WTC11 (cell line): ENCODE results near the gene VWA3B. TPM values are rescaled to one million over a fixed set of nuclear protein-coding genes. Genes with fewer than 3 reads are reported as not detected.

Experiments used
- ATAC-seq: fragments of 200-7000 bp; cut with Tn5 transposase; 2 replicates; pipeline ENCODE4 v1.10.0; 2021; ENCODE audit warnings: mild to moderate bottlenecking, moderate library complexity
- CTCF ChIA-PET: fragments of 300-600 bp; sonication (Branson Sonifier 250); formaldehyde crosslinking; loops from one replicate; lab custom pipeline; 2021; ENCODE audit warnings: antibody characterized with exemption; lab: Charles Lee
- POLR2A ChIA-PET: fragments of 350-600 bp; sonication (Branson Sonifier 250); formaldehyde crosslinking; loops from one replicate; lab custom pipeline; 2021; ENCODE audit warnings: antibody characterized with exemption; lab: Charles Lee
- DNase-seq: peaks from one replicate; pipeline ENCODE4 v3.0.0; 2021; ENCODE audit warnings: low spot score
- H3K27ac Mint-ChIP-seq: 2 replicates; pipeline ENCODE4 v1.8.0; 2021; ENCODE audit warnings: mixed read lengths
- H3K27me3 Mint-ChIP-seq: 2 replicates; pipeline ENCODE4 v1.8.0; 2021; ENCODE audit warnings: low read depth, mild to moderate bottlenecking, moderate library complexity, mixed read lengths
- H3K36me3 Mint-ChIP-seq: 2 replicates; pipeline ENCODE4 v1.8.0; 2021; ENCODE audit warnings: mixed read lengths
- H3K4me1 Mint-ChIP-seq: 2 replicates; pipeline ENCODE4 v1.8.0; 2022; ENCODE audit warnings: mixed read lengths
- H3K4me3 Mint-ChIP-seq: 2 replicates; pipeline ENCODE4 v1.8.0; 2021; ENCODE audit warnings: mild to moderate bottlenecking, moderate library complexity, mixed read lengths
- H3K9me3 Mint-ChIP-seq: 2 replicates; pipeline ENCODE4 v1.8.0; 2021; ENCODE audit warnings: mixed read lengths
- ATF3 ChIP-seq: sonication (generic); formaldehyde crosslinking; conservative IDR thresholded peaks from 2 replicates; pipeline ENCODE4 v1.8.1; 2022; ENCODE audit warnings: mild to moderate bottlenecking, missing genetic modification reagents
- CDX4 ChIP-seq: fragments of 250-450 bp; sonication (Bioruptor Pico); IDR thresholded peaks from 2 replicates; pipeline ENCODE4 v1.9.0; 2021; ENCODE audit warnings: moderate library complexity, mild to moderate bottlenecking, inconsistent platforms, borderline replicate concordance
- CREB1 ChIP-seq: sonication (generic); formaldehyde crosslinking; IDR thresholded peaks from 2 replicates; pipeline ENCODE4 v1.8.0; 2023; ENCODE audit warnings: mild to moderate bottlenecking, missing genetic modification reagents
- E2F5 ChIP-seq: sonication (generic); formaldehyde crosslinking; IDR thresholded peaks from 2 replicates; pipeline ENCODE4 v1.8.1; 2022; ENCODE audit warnings: mild to moderate bottlenecking, moderate library complexity, missing genetic modification reagents
- FOXK1 ChIP-seq: sonication (generic); formaldehyde crosslinking; IDR thresholded peaks from 2 replicates; pipeline ENCODE4 v1.8.0; 2022; ENCODE audit warnings: mild to moderate bottlenecking, moderate library complexity, missing genetic modification reagents
- IRF1 ChIP-seq: sonication (generic); formaldehyde crosslinking; IDR thresholded peaks from 2 replicates; pipeline ENCODE4 v1.8.0; 2023; ENCODE audit warnings: missing genetic modification reagents
- IRF2 ChIP-seq: sonication (generic); formaldehyde crosslinking; IDR thresholded peaks from 2 replicates; pipeline ENCODE4 v1.8.0; 2022; ENCODE audit warnings: low read depth, missing genetic modification reagents, borderline replicate concordance
- NFE2L1 ChIP-seq: sonication (generic); formaldehyde crosslinking; IDR thresholded peaks from 2 replicates; pipeline ENCODE4 v1.8.1; 2023; ENCODE audit warnings: missing genetic modification reagents
- NR3C1 ChIP-seq: sonication (generic); formaldehyde crosslinking; conservative IDR thresholded peaks from 2 replicates; pipeline ENCODE4 v1.8.1; 2023; ENCODE audit warnings: low read depth, mild to moderate bottlenecking, missing genetic modification reagents
- PRRX2 ChIP-seq: fragments of 250-450 bp; sonication (Bioruptor Pico); IDR thresholded peaks from 2 replicates; pipeline ENCODE4 v1.8.0; 2021; ENCODE audit warnings: mild to moderate bottlenecking
- SP1 ChIP-seq: sonication (generic); formaldehyde crosslinking; conservative IDR thresholded peaks from 2 replicates; pipeline ENCODE4 v1.8.1; 2022; ENCODE audit warnings: missing genetic modification reagents
- TP53 ChIP-seq: sonication (generic); formaldehyde crosslinking; IDR thresholded peaks from 2 replicates; pipeline ENCODE4 v1.8.1; 2023; ENCODE audit warnings: mild to moderate bottlenecking, missing genetic modification reagents
- USF2 ChIP-seq: sonication (generic); formaldehyde crosslinking; IDR thresholded peaks from 2 replicates; pipeline ENCODE4 v1.8.1; 2023; ENCODE audit warnings: mild to moderate bottlenecking, missing genetic modification reagents, moderate library complexity
- ZNF138 ChIP-seq: sonication (generic); formaldehyde crosslinking; conservative IDR thresholded peaks from 2 replicates; pipeline ENCODE4 v1.8.1; 2022; ENCODE audit warnings: mild to moderate bottlenecking, moderate library complexity, missing genetic modification reagents
- ZNF423 ChIP-seq: fragments of 250-450 bp; sonication (Bioruptor Pico); IDR thresholded peaks from 2 replicates; pipeline ENCODE4 v2.1.2; 2022; ENCODE audit warnings: mild to moderate bottlenecking, moderate library complexity
- ZSCAN18 ChIP-seq: fragments of 250-450 bp; sonication (Bioruptor Pico); IDR thresholded peaks from 2 replicates; pipeline ENCODE4 v2.1.2; 2022; ENCODE audit warnings: mild to moderate bottlenecking, moderate library complexity
- total RNA-seq: library from RNA; stranded (reverse); gene quantifications from 3 replicates; pipeline ENCODE4 v1.2.3, GENCODE V29; 2021
- TF ChIP-seq, protein P1 (sequence below): sonication (generic); formaldehyde crosslinking; IDR thresholded peaks from 2 replicates; pipeline ENCODE4 v1.8.1; 2023; ENCODE audit warnings: mild to moderate bottlenecking, missing genetic modification reagents
- TF ChIP-seq, protein P2 (sequence below): sonication (generic); formaldehyde crosslinking; IDR thresholded peaks from 2 replicates; pipeline ENCODE4 v1.8.1; 2022; ENCODE audit warnings: missing genetic modification reagents, borderline replicate concordance

Gene VWA3B
- total RNA-seq, 1 experiment from 2014 or later = not detected

DNA sequence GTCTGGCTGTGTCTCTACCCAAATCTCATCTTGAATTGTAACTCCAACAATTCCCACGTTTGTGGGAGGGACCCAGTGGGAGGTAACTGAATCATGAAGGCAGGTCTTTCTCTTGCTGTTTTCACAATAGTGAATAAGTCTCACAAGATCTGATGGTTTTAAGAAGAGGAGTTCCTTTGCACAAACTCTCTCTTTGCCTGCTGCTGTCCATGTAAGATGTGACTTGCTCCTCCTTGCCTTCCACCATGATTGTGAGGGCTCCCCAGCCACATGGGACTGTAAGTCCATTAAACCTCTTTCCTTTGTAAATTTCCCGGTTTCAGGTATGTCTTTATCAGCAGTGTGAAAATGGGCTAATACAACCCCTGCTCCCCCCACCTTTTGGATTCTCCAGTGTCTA is 23.8 kb downstream of the VWA3B start (continued):
- no peak for TF ChIP-seq CREB1 (CRISPR knock-in tag)

DNA sequence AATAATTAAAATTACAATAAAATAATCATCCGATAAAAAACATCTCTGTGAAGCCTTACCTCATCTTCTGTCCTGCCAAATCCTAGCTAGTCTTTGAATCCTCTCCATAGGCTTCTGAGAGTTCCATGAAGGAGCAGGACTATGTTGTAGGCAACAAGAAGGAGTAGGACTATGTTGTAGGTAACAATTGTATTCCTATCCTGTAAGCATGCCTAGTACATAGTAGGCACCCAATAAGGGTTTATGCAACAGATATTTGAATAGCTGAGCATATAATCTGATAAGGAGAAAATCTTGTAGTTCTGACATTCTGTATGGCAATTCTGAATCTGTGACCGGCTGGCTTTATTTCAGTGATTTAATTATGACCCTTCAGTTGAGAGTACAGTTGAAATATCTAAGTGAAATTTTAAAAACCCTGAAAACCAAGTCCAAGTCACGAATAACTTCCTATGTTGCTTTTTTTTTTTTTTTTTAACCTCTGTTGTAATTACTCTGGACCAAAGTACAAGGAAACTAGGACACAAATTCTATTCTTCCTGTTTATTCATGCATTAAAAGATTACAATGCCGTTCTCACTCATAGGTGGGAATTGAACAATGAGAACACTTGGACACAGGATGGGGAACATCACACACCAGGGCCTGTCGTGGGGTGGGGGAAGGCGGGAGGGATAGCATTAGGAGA is 27.8 kb downstream of the VWA3B start:
- H3K9me3 Mint-ChIP-seq = peaks cover 27% of the 10 kb centered on the region
- POLR2A ChIA-PET = no interaction called here
- ATAC-seq (no peak), DNase-seq (no peak)
- no peak overlapping the region for H3K27ac Mint-ChIP-seq
- H3K27me3 Mint-ChIP-seq = no peaks in the 10 kb centered on the region
- CTCF ChIA-PET = no interaction called here
- H3K36me3 Mint-ChIP-seq = peaks cover 7% of the 10 kb centered on the region
- TF ChIP-seq ZNF423 = no peak
- no peak for TF ChIP-seq ZNF138 (CRISPR knock-in tag)
- TF ChIP-seq FOXK1 = no peak
- TF ChIP-seq IRF2 (CRISPR knock-in tag) = no peak
- no peak for TF ChIP-seq NFE2L1 (CRISPR knock-in tag)
- no peak for TF ChIP-seq CDX4 (CRISPR knock-in tag)
- no peak for TF ChIP-seq SP1
- TF ChIP-seq ZSCAN18 (CRISPR knock-in tag) = no peak
- no peak for TF ChIP-seq PRRX2
- no peak for TF ChIP-seq TP53 (CRISPR knock-in tag)
- TF ChIP-seq NR3C1 = no peak
- TF ChIP-seq, protein P1, sequence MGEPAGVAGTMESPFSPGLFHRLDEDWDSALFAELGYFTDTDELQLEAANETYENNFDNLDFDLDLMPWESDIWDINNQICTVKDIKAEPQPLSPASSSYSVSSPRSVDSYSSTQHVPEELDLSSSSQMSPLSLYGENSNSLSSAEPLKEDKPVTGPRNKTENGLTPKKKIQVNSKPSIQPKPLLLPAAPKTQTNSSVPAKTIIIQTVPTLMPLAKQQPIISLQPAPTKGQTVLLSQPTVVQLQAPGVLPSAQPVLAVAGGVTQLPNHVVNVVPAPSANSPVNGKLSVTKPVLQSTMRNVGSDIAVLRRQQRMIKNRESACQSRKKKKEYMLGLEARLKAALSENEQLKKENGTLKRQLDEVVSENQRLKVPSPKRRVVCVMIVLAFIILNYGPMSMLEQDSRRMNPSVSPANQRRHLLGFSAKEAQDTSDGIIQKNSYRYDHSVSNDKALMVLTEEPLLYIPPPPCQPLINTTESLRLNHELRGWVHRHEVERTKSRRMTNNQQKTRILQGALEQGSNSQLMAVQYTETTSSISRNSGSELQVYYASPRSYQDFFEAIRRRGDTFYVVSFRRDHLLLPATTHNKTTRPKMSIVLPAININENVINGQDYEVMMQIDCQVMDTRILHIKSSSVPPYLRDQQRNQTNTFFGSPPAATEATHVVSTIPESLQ (CRISPR knock-in tag) = no peak
- TF ChIP-seq USF2 (CRISPR knock-in tag) = no peak
- TF ChIP-seq E2F5 (CRISPR knock-in tag) = no peak
- TF ChIP-seq IRF1 (CRISPR knock-in tag) = no peak
- no peaks in the 10 kb centered on the region for H3K4me1 Mint-ChIP-seq
- no peak overlapping the region for H3K4me3 Mint-ChIP-seq

DNA sequence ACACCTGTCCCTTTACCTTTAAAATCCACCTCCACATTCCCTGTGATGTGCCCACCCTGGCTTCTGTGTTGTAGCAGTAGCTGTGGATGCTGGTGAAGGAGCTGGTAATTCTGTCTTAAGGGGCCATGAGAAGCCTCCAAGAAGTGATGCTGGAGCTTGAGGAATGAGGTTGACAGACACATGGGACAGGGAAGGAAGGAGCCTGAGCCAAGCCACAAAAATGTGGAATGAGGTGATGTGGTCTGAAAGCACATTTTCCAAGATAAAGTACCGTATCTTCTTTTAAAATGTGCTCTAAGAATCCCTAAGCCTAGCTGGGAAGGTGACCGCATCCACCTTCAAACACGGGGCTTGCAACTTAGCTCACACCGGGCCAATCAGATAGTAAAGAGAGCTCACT is 31.2 kb downstream of the VWA3B start:
- Mint-ChIP-seq H3K27ac (no peak overlapping the region), H3K27me3 (no peaks in the 10 kb centered on the region), H3K4me1 (no peaks in the 10 kb centered on the region), H3K9me3 (no peaks in the 10 kb centered on the region), H3K4me3 (no peak overlapping the region), H3K36me3 (no peaks in the 10 kb centered on the region)
- TF ChIP-seq, protein P2, sequence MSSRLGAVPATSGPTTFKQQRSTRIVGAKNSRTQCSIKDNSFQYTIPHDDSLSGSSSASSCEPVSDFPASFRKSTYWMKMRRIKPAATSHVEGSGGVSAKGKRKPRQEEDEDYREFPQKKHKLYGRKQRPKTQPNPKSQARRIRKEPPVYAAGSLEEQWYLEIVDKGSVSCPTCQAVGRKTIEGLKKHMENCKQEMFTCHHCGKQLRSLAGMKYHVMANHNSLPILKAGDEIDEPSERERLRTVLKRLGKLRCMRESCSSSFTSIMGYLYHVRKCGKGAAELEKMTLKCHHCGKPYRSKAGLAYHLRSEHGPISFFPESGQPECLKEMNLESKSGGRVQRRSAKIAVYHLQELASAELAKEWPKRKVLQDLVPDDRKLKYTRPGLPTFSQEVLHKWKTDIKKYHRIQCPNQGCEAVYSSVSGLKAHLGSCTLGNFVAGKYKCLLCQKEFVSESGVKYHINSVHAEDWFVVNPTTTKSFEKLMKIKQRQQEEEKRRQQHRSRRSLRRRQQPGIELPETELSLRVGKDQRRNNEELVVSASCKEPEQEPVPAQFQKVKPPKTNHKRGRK = no peak
- no peak for TF ChIP-seq ATF3 (CRISPR knock-in tag)
- ATAC-seq = no peak
- POLR2A ChIA-PET = no interaction called here
- CTCF ChIA-PET = interaction anchor here (1.1 kb wide), 1 partner anchor 10 kb away, joined by 3 read pairs; no protein-coding TSS in a partner anchor
- no peak for DNase-seq
